ENCODE measurements around the gene G6PC2.

DNA sequence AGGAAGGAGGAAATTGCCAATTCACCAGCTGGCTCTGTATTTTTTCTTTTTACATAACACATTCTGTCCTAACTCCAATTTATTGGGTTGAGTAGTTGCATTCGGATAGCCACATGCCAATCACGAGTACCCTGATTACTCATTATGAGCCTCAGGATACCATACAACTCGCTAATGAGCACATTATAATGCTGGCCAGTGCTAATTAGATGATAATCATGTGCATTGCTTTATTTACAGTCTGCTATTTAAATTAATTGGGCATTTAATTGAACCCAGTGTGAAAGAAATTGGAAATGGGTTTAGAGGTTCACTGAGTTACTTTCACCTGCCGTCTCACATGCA lies 15.2 kb downstream of the G6PC2 start:
- TF ChIP-seq, protein P1, sequence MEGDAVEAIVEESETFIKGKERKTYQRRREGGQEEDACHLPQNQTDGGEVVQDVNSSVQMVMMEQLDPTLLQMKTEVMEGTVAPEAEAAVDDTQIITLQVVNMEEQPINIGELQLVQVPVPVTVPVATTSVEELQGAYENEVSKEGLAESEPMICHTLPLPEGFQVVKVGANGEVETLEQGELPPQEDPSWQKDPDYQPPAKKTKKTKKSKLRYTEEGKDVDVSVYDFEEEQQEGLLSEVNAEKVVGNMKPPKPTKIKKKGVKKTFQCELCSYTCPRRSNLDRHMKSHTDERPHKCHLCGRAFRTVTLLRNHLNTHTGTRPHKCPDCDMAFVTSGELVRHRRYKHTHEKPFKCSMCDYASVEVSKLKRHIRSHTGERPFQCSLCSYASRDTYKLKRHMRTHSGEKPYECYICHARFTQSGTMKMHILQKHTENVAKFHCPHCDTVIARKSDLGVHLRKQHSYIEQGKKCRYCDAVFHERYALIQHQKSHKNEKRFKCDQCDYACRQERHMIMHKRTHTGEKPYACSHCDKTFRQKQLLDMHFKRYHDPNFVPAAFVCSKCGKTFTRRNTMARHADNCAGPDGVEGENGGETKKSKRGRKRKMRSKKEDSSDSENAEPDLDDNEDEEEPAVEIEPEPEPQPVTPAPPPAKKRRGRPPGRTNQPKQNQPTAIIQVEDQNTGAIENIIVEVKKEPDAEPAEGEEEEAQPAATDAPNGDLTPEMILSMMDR (IDR thresholded peaks at IDR 0.05) = no peak
- TF ChIP-seq POLR2A (IDR thresholded peaks at IDR 0.05) = no peak

Measured in gastroesophageal sphincter (tissue), 3 donors.